ENCODE data around the gene SNAP47. TPM values are rescaled to one million over a fixed set of nuclear protein-coding genes. Genes with fewer than 3 reads are reported as not detected.

SNAP47 gene
- polyA plus RNA-seq, 1 donor (not counting 4 experiments of a cell fraction or from before 2014, with no cell fraction given) = 24.8 TPM

DNA sequence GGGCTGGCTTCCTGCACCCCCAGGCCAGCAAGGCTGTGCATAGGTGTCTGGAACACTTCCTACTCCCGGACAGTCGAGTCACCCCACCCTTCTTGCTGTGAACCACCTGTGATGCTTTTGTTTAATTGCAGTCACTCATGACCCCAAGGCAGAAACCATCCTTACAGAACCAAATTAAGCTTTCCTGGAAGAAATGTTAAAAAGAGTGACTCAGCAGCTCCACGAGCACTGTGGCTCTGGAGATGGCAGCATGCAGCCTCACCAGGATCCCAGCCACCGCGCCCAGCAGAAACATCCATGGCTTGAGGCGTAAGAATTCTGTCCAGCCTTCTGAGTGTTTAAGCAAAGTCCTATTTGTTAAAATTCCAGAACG lies 28.8 kb downstream of the SNAP47 start:
- Histone ChIP-seq H3K9ac (ENCODE audit: control insufficient read depth, extremely low read depth, insufficient read depth, low read length) (no peak overlapping the region), H4K20me1 (ENCODE audit: control insufficient read depth, extremely low read depth, insufficient read depth, low read length) (peaks cover 12% of the 10 kb centered on the region), H3K27me3 (ENCODE audit: control insufficient read depth, extremely low read depth, insufficient read depth, low read length) (no peaks in the 10 kb centered on the region), H3K4me1 (ENCODE audit: control insufficient read depth, extremely low read depth, insufficient read depth, low read length) (peaks cover 34% of the 10 kb centered on the region), H3K9me3 (ENCODE audit: control insufficient read depth, low read depth, low read length) (no peaks in the 10 kb centered on the region), H3K79me2 (ENCODE audit: control insufficient read depth, insufficient read depth, low read length) (peaks cover 11% of the 10 kb centered on the region), H3K4me3 (ENCODE audit: control insufficient read depth in 2 of 3, extremely low read depth in 1 of 3, insufficient read depth in 2 of 3, low read depth in 1 of 3, low read length in 3 of 3) (no peak overlapping the region), H3K4me2 (ENCODE audit: control insufficient read depth, extremely low read depth, insufficient read depth, low read depth, low read length) (peak overlapping the region; percentile 39), H3K27ac (ENCODE audit: control insufficient read depth, insufficient read depth, low read length) (no peak overlapping the region), H2AFZ (ENCODE audit: control insufficient read depth, low read length) (no peak overlapping the region), H3K36me3 (ENCODE audit: control insufficient read depth in 2 of 2, extremely low read depth in 1 of 2, insufficient read depth in 2 of 2, low read length in 2 of 2) (peaks cover 25% of the 10 kb centered on the region in 2 experiments), H3K9me1 (ENCODE audit: control insufficient read depth, extremely low read depth, insufficient read depth, low read length) (no peaks in the 10 kb centered on the region)
- DNase-seq (ENCODE audit: low read depth, low spot score) (peak; percentile 81), FAIRE-seq (peak; percentile 96)
- dilution Hi-C loops (cut with MboI; ENCODE audit: extremely low pct_ligation_motif_present, low sequenced_read_pairs) = no loop called here
- no peak for TF ChIP-seq EZH2 (IDR thresholded peaks at IDR 0.05; ENCODE audit: low read length)
- TF ChIP-seq, protein P1, sequence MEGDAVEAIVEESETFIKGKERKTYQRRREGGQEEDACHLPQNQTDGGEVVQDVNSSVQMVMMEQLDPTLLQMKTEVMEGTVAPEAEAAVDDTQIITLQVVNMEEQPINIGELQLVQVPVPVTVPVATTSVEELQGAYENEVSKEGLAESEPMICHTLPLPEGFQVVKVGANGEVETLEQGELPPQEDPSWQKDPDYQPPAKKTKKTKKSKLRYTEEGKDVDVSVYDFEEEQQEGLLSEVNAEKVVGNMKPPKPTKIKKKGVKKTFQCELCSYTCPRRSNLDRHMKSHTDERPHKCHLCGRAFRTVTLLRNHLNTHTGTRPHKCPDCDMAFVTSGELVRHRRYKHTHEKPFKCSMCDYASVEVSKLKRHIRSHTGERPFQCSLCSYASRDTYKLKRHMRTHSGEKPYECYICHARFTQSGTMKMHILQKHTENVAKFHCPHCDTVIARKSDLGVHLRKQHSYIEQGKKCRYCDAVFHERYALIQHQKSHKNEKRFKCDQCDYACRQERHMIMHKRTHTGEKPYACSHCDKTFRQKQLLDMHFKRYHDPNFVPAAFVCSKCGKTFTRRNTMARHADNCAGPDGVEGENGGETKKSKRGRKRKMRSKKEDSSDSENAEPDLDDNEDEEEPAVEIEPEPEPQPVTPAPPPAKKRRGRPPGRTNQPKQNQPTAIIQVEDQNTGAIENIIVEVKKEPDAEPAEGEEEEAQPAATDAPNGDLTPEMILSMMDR (optimal IDR thresholded peaks at IDR 0.05 in 1 of 3, IDR thresholded peaks at IDR 0.05 in 1 of 3, conservative IDR thresholded peaks at IDR 0.05 in 1 of 3; ENCODE audit: extremely low read depth in 1 of 3, insufficient read depth in 2 of 3, low read length in 3 of 3) = no peak

DNA sequence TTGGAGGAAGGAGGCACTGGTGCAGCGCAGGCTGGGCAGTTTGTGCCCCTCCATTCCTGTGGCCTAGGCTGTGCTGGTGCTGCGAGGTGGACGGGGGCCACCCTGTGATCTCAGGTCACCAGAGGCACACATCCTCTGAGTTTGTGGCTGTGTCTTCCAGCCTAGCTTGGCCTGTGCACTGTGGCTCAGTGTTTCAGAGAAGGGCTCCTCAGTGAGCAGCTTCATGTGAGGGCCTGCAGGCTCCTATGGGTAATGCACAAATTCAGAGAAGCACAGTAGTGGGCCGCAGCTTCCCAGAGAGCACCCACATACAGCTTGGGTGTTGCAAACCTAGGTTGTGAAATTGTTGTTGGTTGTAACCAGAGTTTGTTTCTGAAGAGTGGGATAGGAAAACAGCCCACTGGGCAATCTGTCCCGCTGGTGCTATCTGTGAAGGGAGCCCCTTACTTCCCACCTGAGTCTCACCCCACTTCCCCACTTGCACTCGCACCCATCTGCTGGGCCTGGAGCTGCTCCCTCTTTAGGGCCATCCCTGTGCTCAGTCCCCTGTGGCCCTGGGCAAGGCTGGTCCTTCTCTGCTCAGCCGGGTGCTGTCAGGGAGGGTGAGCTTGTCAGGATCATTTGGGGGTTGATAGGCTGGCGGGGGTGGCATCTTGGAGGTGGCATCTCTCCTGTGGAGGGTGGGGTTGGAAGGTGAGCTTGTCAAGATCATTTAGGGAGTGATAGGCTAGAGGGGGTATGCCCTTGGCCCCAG lies 30.2 kb downstream of the SNAP47 start:
- Histone ChIP-seq H3K4me1 (ENCODE audit: control insufficient read depth, extremely low read depth, insufficient read depth, low read length) (peaks cover 24% of the 10 kb centered on the region), H3K9ac (ENCODE audit: control insufficient read depth, extremely low read depth, insufficient read depth, low read length) (no peak overlapping the region), H2AFZ (ENCODE audit: control insufficient read depth, low read length) (no peak overlapping the region), H3K36me3 (ENCODE audit: control insufficient read depth in 2 of 2, extremely low read depth in 1 of 2, insufficient read depth in 2 of 2, low read length in 2 of 2) (peaks cover 18 to 25% of the 10 kb centered on the region in 2 experiments), H4K20me1 (ENCODE audit: control insufficient read depth, extremely low read depth, insufficient read depth, low read length) (peaks cover 12% of the 10 kb centered on the region), H3K27ac (ENCODE audit: control insufficient read depth, insufficient read depth, low read length) (no peak overlapping the region), H3K9me1 (ENCODE audit: control insufficient read depth, extremely low read depth, insufficient read depth, low read length) (no peaks in the 10 kb centered on the region), H3K4me3 (ENCODE audit: control insufficient read depth in 2 of 3, extremely low read depth in 1 of 3, insufficient read depth in 2 of 3, low read depth in 1 of 3, low read length in 3 of 3) (no peak overlapping the region), H3K9me3 (ENCODE audit: control insufficient read depth, low read depth, low read length) (no peaks in the 10 kb centered on the region), H3K4me2 (ENCODE audit: control insufficient read depth, extremely low read depth, insufficient read depth, low read depth, low read length) (no peak overlapping the region), H3K27me3 (ENCODE audit: control insufficient read depth, extremely low read depth, insufficient read depth, low read length) (no peaks in the 10 kb centered on the region), H3K79me2 (ENCODE audit: control insufficient read depth, insufficient read depth, low read length) (peaks cover 8% of the 10 kb centered on the region)
- DNase-seq (ENCODE audit: low read depth, low spot score) = no peak
- no peak for FAIRE-seq
- dilution Hi-C loops (cut with MboI; ENCODE audit: extremely low pct_ligation_motif_present, low sequenced_read_pairs) = no loop called here
- TF ChIP-seq EZH2 (IDR thresholded peaks at IDR 0.05; ENCODE audit: low read length) = no peak
- TF ChIP-seq, protein P1 (optimal IDR thresholded peaks at IDR 0.05 in 1 of 3, IDR thresholded peaks at IDR 0.05 in 1 of 3, conservative IDR thresholded peaks at IDR 0.05 in 1 of 3; ENCODE audit: extremely low read depth in 1 of 3, insufficient read depth in 2 of 3, low read length in 3 of 3) = no peak
